SK-MEL-5 (cell line): ENCODE data around the gene TMED10. TPM values are rescaled to one million over a fixed set of nuclear protein-coding genes. Genes with fewer than 3 reads are reported as not detected.

Experiments
- DNase-seq: peaks from one replicate; pipeline ENCODE4 v3.0.0-alpha.2; 2016; ENCODE audit warnings: low read depth, low spot score
- in situ Hi-C: cut with HindIII; loops from 2 replicates; pipeline ENCODE4 v1.10.0; 2016; ENCODE audit warnings: low sequenced_read_pairs, high pct_unique_total_duplicates, low pct_unique_long_range_greater_than_20kb
- small RNA-seq, 2 experiments: library from RNA; depleted of rRNA; stranded (forward); fragments of <200 nt; gene quantifications; one replicate each; pipeline ENCODE3, GENCODE V24; 2014
- total RNA-seq: library from RNA; depleted of rRNA; stranded (reverse); fragments of >200 nt; shearing (Covaris generic); gene quantifications from 2 replicates; pipeline ENCODE4 v1.2.3, GENCODE V29; 2014; rRNA removed

Gene TMED10
- total RNA-seq, 1 experiment from 2014 or later: 941 TPM

GRCh38 chr14:75081660-75082229 lies 94.7 kb downstream of the TMED10 start:
- no peak for DNase-seq

More at GRCh38 chr14:75081660-75082229, 94.7 kb downstream of the TMED10 start:
- in situ Hi-C loops: no loop called here

Small RNA genes within 50 kb of the gene (small RNA-seq; reads per million reads assigned to genes)
- gene HIF1AP1 (0 reads per million in 2 experiments), gene RNU4ATAC14P (0 reads per million in 2 experiments)

Other genes starting within 250 kb of the TMED10 start
- gene PGF, start 221.0 kb downstream of the TMED10 start, total RNA-seq: 19.3 and 22.0 TPM in 2 replicates
- gene EIF2B2, start 173.7 kb downstream of the TMED10 start, total RNA-seq: 54.6 and 57.3 TPM in 2 replicates
- 10.9 and 11.1 TPM in 2 replicates for gene MLH3, start 125.1 kb downstream of the TMED10 start, total RNA-seq
- gene ACYP1, start 112.6 kb downstream of the TMED10 start, total RNA-seq: 17.5 and 20.1 TPM in 2 replicates
- gene ZC2HC1C, start 107.0 kb downstream of the TMED10 start, total RNA-seq: 3.9 and 4.6 TPM in 2 replicates
- gene NEK9, start 49.6 kb downstream of the TMED10 start, total RNA-seq: 55.0 and 56.5 TPM in 2 replicates
- 67.4 and 78.3 TPM in 2 replicates for gene FOS, start 102.2 kb upstream of the TMED10 start, total RNA-seq